ENCODE data around the gene MYH6.

MYH6 gene

DNA sequence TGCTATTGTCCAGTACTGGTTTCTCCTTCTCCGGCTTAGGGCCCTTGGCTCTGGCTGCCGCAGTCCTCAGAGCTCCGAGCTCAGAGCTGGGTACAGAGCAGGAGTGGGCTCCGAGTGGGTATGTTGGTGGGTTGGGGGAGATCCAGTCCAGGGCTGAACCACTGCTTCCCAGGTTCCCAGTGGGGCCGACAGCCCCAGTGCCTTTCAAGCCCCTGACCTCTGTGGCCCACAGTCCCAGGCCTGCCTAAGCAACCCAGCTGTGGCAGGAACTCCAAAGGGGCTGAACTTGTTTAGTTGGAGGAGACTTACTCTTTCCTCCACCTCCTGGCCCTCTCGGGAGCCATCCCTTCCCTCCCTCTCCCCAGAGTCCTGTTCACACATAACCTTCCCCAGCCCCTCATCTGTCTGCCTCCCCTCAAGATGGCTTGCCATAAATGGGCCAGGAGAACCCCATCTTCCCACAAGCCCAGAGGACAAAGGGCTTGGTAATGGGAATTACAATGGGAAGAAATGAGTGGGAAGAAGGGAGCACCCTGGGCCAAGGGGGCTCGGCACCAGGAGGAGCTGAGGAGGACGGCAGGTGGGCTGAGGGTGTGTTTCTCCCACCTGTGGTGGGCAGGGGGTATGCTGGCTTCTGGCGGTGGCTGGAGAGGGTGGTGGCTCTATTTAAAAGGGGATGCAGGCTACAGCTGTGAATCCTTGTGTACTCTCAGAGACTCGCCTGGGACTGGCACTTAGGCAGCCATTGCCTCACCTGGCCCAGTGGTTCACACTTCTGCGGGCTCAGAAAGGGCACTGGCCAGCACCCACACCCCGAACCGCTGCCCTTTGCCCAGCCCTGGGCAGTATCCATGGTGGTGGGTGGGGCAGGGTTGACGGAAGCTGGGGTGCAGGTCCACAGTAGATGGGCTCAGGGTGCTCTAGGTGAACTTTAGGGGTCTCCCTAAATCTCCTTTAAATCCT, 3.8 kb upstream of the MYH6 start:
- no peak overlapping the region for H3K4me3 ChIP-seq (ENCODE audit: low read depth, low read length)
- TF ChIP-seq, protein P1, sequence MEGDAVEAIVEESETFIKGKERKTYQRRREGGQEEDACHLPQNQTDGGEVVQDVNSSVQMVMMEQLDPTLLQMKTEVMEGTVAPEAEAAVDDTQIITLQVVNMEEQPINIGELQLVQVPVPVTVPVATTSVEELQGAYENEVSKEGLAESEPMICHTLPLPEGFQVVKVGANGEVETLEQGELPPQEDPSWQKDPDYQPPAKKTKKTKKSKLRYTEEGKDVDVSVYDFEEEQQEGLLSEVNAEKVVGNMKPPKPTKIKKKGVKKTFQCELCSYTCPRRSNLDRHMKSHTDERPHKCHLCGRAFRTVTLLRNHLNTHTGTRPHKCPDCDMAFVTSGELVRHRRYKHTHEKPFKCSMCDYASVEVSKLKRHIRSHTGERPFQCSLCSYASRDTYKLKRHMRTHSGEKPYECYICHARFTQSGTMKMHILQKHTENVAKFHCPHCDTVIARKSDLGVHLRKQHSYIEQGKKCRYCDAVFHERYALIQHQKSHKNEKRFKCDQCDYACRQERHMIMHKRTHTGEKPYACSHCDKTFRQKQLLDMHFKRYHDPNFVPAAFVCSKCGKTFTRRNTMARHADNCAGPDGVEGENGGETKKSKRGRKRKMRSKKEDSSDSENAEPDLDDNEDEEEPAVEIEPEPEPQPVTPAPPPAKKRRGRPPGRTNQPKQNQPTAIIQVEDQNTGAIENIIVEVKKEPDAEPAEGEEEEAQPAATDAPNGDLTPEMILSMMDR (IDR thresholded peaks at IDR 0.05; ENCODE audit: low read depth, low read length) = no peak

DNA sequence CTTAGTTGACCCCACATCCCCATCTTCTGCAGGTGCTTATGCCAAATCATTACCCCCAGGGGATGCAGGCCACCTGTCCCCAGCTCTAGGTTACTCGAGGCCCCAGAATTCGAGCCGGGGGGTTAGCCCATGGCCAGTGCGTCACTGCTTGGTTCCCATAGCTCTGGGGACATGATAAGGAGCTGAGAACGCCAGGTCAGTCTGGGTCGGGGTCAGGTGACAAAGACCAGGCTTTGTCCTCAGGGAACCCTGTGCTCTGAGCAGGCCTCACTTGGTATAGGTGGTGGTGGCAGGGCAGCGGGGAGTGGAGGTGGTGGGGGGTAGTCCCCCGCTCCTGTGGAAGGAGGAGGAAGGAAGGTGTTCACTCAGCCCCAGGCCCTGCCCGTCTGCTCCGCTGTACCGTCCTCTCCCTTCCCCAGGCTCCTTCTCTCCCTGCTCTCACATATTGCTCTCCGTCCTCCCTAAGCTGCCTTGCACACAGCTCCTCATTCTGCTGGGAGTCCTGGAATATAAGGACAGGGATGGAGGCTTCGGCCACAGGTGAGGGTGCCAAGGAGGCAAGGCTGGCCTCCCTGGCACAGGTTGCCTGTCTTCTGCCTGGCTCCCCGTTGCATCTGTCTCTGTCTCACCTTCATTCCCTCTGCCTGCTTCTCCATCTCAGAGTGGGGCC, 2.0 kb upstream of the MYH6 start:
- H3K4me3 ChIP-seq (ENCODE audit: low read depth, low read length) = no peak overlapping the region
- TF ChIP-seq, protein P1 (IDR thresholded peaks at IDR 0.05; ENCODE audit: low read depth, low read length) = no peak

DNA sequence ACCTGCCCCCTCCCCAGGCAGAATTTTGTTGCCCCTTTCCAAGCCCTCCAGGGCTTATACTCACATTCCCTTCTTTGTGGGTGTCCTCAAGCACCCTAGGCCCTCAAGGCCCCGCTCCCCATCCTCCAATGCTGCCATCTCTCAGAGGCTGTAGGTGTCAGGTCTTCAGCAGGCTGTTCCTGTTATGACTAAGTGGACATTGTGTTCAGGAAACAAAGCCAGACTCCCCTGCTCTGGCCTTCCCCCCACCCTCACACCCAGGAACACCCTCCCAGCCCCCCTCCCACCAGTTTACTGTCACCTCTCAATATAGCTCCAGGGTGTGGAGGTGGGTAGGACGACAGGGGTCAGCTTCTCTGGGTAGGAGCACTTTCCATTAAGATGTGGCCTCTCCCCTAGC, 1.4 kb upstream of the MYH6 start:
- TF ChIP-seq, protein P1 (IDR thresholded peaks at IDR 0.05; ENCODE audit: low read depth, low read length) = no peak
- no peak overlapping the region for H3K4me3 ChIP-seq (ENCODE audit: low read depth, low read length)

DNA sequence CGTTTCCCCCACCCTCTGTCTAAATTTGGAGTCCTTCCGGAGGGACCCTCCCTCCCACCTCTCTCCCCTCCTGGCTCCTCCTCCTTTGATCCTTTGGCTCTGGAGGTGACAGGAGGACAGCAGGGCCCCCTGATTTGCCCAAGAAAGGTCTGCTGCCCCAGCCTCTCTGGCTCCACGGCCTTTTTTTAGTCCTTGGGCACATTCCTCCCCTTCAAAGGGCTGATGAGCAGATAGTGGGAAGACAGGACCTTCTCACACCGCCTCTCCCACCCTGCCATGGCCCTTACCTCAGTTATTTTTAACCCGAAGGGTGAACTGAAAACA, 196 bp upstream of the MYH6 start:
- no peak overlapping the region for H3K4me3 ChIP-seq (ENCODE audit: low read depth, low read length)
- TF ChIP-seq, protein P1 (IDR thresholded peaks at IDR 0.05; ENCODE audit: low read depth, low read length) = no peak

DNA sequence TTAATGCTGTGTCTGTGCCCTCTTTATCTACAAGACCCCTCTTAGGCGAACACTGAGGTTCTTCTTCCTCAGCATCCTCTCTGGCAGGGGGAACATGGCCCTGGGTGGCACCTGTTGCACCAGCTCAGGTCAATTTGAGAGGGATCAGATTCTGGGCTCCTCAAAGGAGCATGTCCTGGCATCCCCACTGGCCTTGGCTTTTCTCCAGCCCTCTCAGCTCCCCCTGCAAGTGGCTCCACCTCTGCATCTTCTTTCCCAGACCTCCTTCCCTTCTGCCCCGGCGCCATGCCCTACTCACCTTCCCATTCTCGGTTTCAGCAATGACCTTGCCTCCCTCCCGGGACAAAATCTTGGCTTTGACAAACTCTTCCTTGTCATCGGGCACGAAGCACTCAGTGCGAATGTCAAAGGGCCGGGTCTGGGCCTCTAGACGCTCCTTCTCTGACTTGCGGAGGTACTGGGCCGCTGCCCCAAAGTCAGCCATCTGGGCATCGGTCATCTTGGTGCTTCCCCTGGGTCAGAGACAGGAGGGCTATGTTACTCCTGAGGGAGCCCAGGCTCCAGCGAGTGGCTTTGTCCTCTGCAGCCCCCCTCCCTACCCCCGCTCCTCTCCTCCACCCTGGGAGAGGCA, 1.2 kb downstream of the MYH6 start:
- TF ChIP-seq, protein P1 (IDR thresholded peaks at IDR 0.05; ENCODE audit: low read depth, low read length) = no peak
- no peak overlapping the region for H3K4me3 ChIP-seq (ENCODE audit: low read depth, low read length)

DNA sequence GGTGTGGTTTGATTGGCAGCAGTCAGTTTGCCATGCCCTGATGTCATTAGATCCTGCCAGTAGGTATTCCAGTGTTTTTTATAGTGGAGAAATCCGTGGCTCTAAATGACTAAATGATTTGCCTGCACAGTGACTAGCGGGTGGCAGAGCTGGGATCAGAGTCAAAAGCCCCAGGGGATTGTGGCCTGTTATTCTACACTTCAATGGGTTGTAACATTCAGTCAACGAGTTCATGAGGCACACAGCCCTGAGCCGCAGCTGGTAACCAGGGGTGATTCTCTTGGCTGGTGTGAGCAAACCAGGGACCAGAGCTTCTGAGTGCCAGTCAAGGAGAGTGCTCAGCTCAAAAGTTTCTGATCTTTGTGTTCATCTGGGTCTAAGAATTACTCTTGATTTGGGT, 1.8 kb downstream of the MYH6 start:
- TF ChIP-seq, protein P1 (IDR thresholded peaks at IDR 0.05; ENCODE audit: low read depth, low read length) = no peak
- no peak overlapping the region for H3K4me3 ChIP-seq (ENCODE audit: low read depth, low read length)

All from WI38 (cell line).